ENCODE results near the gene GPRC5B.

DNA sequence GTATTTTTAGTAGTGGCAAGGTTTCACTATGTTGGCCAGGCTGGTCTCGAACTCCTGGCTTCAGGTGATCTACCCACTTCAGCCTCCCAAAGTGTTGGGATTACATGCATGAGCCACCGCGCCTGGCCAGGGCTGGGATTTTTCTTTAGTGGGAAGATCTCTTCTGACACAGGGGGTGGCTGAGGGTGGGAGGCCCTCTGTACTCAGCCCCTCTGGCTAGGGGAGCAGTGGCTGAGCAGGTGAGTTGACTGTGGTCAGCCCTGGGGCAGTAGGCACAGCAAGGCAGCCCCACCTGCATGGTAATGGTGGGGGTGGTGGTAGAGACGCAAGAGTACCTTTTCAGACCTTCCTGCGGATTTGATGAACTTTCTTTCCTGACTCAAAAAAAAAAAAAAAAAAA lies 12.3 kb upstream of the GPRC5B start:
- TF ChIP-seq, protein P1, sequence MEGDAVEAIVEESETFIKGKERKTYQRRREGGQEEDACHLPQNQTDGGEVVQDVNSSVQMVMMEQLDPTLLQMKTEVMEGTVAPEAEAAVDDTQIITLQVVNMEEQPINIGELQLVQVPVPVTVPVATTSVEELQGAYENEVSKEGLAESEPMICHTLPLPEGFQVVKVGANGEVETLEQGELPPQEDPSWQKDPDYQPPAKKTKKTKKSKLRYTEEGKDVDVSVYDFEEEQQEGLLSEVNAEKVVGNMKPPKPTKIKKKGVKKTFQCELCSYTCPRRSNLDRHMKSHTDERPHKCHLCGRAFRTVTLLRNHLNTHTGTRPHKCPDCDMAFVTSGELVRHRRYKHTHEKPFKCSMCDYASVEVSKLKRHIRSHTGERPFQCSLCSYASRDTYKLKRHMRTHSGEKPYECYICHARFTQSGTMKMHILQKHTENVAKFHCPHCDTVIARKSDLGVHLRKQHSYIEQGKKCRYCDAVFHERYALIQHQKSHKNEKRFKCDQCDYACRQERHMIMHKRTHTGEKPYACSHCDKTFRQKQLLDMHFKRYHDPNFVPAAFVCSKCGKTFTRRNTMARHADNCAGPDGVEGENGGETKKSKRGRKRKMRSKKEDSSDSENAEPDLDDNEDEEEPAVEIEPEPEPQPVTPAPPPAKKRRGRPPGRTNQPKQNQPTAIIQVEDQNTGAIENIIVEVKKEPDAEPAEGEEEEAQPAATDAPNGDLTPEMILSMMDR (conservative IDR thresholded peaks at IDR 0.05 in 1 of 2, IDR thresholded peaks at IDR 0.05 in 1 of 2; ENCODE audit: low read depth in 1 of 2, low read length in 2 of 2): no peak
- TF ChIP-seq EZH2 (IDR thresholded peaks at IDR 0.05; ENCODE audit: low read length, missing control alignments): no peak
